ENCODE measurements around the gene DNAJB9. TPM values are rescaled to one million over a fixed set of nuclear protein-coding genes. Genes with fewer than 3 reads are reported as not detected.

The DNAJB9 gene
- total and polyA plus RNA-seq, 2 of the 13 experiments (the other 11 are each of a cell fraction or from before 2014, with no cell fraction given): 8.6 to 16.4 TPM

DNA sequence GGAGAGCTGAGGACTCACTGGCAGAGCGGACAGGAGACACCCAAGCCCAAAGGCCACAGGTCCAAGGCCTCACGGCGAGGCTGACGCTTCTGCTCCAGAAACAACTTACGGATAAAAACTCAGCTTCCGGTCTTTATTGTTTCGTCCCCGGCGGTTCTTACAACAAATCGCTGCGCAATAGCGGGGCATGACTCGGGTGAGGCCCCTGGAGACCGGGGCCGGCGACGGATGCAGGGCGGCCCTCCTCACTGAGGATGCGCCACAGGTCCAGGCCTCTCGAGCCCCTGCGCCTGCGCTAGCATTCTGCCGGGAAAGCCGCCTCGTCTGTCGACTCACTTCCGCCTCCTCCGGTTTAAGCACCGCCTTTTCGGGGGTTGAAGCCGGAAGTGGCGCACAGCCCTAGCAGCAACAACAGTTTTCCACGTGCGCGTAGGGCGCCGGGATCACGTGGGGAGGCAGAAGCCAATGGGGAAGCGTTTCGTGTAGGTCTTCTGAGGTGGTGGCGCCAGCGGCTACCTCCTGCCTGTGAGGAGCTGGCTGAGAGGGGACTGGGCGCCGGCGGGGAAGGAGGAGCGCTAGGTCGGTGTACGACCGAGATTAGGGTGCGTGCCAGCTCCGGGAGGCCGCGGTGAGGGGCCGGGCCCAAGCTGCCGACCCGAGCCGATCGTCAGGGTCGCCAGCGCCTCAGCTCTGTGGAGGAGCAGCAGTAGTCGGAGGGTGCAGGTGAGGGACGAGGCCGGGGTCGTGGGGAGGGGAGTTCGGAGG lies at the start of gene DNAJB9, which contains the start of gene THAP5 (continued):
- TF ChIP-seq MNT (IDR thresholded peaks at IDR 0.05) (peak; percentile 100), ZNF24 (IDR thresholded peaks at IDR 0.05) (peak; percentile 63; the same call in 1 of the 2 replicates), ZUFSP (CRISPR knock-in tag; IDR thresholded peaks at IDR 0.05; ENCODE audit: borderline replicate concordance) (no peak), ZNF670 (CRISPR knock-in tag; IDR thresholded peaks at IDR 0.05; ENCODE audit: borderline replicate concordance) (peak; percentile 74; the same call in 1 of the 2 replicates), DNMT3B (CRISPR knock-in tag; conservative IDR thresholded peaks at IDR 0.05) (peak; percentile 80), ARHGAP35 (CRISPR knock-in tag; IDR thresholded peaks at IDR 0.05; ENCODE audit: borderline replicate concordance) (peak; percentile 84; the same call in 1 of the 2 replicates), CCAR2 (optimal IDR thresholded peaks at IDR 0.05; ENCODE audit: low read depth, low read length) (no peak), MED1 (CRISPR knock-in tag; IDR thresholded peaks at IDR 0.05) (peak; percentile 74), ZNF350 (CRISPR knock-in tag; IDR thresholded peaks at IDR 0.05; ENCODE audit: borderline replicate concordance, low read depth) (peak; percentile 80; the same call in 1 of the 2 replicates), POLR2AphosphoS2 (IDR thresholded peaks at IDR 0.05; ENCODE audit: low read depth, low read length) (no peak), ZNF225 (CRISPR knock-in tag; IDR thresholded peaks at IDR 0.05) (no peak; the same call in 1 of the 2 replicates)
- TF ChIP-seq, protein P1, sequence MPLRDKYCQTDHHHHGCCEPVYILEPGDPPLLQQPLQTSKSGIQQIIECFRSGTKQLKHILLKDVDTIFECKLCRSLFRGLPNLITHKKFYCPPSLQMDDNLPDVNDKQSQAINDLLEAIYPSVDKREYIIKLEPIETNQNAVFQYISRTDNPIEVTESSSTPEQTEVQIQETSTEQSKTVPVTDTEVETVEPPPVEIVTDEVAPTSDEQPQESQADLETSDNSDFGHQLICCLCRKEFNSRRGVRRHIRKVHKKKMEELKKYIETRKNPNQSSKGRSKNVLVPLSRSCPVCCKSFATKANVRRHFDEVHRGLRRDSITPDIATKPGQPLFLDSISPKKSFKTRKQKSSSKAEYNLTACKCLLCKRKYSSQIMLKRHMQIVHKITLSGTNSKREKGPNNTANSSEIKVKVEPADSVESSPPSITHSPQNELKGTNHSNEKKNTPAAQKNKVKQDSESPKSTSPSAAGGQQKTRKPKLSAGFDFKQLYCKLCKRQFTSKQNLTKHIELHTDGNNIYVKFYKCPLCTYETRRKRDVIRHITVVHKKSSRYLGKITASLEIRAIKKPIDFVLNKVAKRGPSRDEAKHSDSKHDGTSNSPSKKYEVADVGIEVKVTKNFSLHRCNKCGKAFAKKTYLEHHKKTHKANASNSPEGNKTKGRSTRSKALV (CRISPR knock-in tag; IDR thresholded peaks at IDR 0.05): no peak
- TF ChIP-seq, protein P2, sequence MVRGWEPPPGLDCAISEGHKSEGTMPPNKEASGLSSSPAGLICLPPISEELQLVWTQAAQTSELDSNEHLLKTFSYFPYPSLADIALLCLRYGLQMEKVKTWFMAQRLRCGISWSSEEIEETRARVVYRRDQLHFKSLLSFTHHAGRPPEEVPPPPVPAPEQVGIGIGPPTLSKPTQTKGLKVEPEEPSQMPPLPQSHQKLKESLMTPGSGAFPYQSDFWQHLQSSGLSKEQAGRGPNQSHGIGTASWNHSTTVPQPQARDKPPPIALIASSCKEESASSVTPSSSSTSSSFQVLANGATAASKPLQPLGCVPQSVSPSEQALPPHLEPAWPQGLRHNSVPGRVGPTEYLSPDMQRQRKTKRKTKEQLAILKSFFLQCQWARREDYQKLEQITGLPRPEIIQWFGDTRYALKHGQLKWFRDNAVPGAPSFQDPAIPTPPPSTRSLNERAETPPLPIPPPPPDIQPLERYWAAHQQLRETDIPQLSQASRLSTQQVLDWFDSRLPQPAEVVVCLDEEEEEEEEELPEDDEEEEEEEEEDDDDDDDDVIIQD (CRISPR knock-in tag; IDR thresholded peaks at IDR 0.05; ENCODE audit: low read depth): peak; percentile 84; the same call in 1 of the 2 replicates
- TF ChIP-seq, protein P3, sequence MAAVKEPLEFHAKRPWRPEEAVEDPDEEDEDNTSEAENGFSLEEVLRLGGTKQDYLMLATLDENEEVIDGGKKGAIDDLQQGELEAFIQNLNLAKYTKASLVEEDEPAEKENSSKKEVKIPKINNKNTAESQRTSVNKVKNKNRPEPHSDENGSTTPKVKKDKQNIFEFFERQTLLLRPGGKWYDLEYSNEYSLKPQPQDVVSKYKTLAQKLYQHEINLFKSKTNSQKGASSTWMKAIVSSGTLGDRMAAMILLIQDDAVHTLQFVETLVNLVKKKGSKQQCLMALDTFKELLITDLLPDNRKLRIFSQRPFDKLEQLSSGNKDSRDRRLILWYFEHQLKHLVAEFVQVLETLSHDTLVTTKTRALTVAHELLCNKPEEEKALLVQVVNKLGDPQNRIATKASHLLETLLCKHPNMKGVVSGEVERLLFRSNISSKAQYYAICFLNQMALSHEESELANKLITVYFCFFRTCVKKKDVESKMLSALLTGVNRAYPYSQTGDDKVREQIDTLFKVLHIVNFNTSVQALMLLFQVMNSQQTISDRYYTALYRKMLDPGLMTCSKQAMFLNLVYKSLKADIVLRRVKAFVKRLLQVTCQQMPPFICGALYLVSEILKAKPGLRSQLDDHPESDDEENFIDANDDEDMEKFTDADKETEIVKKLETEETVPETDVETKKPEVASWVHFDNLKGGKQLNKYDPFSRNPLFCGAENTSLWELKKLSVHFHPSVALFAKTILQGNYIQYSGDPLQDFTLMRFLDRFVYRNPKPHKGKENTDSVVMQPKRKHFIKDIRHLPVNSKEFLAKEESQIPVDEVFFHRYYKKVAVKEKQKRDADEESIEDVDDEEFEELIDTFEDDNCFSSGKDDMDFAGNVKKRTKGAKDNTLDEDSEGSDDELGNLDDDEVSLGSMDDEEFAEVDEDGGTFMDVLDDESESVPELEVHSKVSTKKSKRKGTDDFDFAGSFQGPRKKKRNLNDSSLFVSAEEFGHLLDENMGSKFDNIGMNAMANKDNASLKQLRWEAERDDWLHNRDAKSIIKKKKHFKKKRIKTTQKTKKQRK (IDR thresholded peaks at IDR 0.05; ENCODE audit: low read length): no peak
